ENCODE measurements around the gene SIGLEC10. TPM values are rescaled to one million over a fixed set of nuclear protein-coding genes. Genes with fewer than 3 reads are reported as not detected.
A peak's percentile ranks its signal among the peaks of the same experiment; 100 is the strongest.
"Not testable (repeated sequence)": the region's sequence is repeated elsewhere in the genome, so short reads cannot be mapped to it uniquely, and the experiment has no call there.

Gene SIGLEC10
- total RNA-seq, 1 experiment from 2014 or later = not detected

GRCh38 chr19:51422053-51422448 lies 4.6 kb upstream of the SIGLEC10 start:
- POLR2A ChIA-PET = no interaction called here
- TF ChIP-seq, protein P1, sequence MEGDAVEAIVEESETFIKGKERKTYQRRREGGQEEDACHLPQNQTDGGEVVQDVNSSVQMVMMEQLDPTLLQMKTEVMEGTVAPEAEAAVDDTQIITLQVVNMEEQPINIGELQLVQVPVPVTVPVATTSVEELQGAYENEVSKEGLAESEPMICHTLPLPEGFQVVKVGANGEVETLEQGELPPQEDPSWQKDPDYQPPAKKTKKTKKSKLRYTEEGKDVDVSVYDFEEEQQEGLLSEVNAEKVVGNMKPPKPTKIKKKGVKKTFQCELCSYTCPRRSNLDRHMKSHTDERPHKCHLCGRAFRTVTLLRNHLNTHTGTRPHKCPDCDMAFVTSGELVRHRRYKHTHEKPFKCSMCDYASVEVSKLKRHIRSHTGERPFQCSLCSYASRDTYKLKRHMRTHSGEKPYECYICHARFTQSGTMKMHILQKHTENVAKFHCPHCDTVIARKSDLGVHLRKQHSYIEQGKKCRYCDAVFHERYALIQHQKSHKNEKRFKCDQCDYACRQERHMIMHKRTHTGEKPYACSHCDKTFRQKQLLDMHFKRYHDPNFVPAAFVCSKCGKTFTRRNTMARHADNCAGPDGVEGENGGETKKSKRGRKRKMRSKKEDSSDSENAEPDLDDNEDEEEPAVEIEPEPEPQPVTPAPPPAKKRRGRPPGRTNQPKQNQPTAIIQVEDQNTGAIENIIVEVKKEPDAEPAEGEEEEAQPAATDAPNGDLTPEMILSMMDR (IDR thresholded peaks at IDR 0.05; ENCODE audit: insufficient read depth in 1 of 2, low read depth in 1 of 2, low read length in 1 of 2, severe bottlenecking in 1 of 2, unreplicated experiment in 1 of 2) = peak; percentile 98 to 99
- no peaks in the 10 kb centered on the region for H3K9me3 ChIP-seq
- no peaks in the 10 kb centered on the region for H3K9me3 Mint-ChIP-seq (ENCODE audit: unreplicated experiment)
- DNase-seq = peak; percentile 87 to 94
- CTCF ChIA-PET = interaction anchor here (0.5 to 1.9 kb wide), 10 partner anchors 9 to 356 kb away, joined by 3 to 21 read pairs (median 5); no protein-coding TSS in a partner anchor
- H3K27me3 ChIP-seq (replicated peaks; ENCODE audit: control insufficient read depth, insufficient read depth, low read length) = no peaks in the 10 kb centered on the region
- no peak overlapping the region for H3K4me3 Mint-ChIP-seq (ENCODE audit: unreplicated experiment)
- intact Hi-C loops (cut with micrococcal nuclease; ENCODE audit: unreplicated experiment) = loop anchor here (1.0 kb wide), 1 partner anchor 235 kb away; no protein-coding TSS in a partner anchor
- BruUV-seq (replicated peaks) = no TSS peak
- peaks cover 3% of the 10 kb centered on the region for H3K27me3 Mint-ChIP-seq (ENCODE audit: insufficient read depth, unreplicated experiment)
- H3K4me1 ChIP-seq = no peaks in the 10 kb centered on the region
- H3K36me3 ChIP-seq (ENCODE audit: control insufficient read depth, insufficient read depth, low read length) = no peaks in the 10 kb centered on the region
- H3K4me1 Mint-ChIP-seq (ENCODE audit: low read depth, unreplicated experiment) = no peaks in the 10 kb centered on the region
- H3K36me3 Mint-ChIP-seq (ENCODE audit: insufficient read depth, unreplicated experiment) = no peaks in the 10 kb centered on the region
- H3K27ac Mint-ChIP-seq (ENCODE audit: unreplicated experiment) = no peak overlapping the region
- no peak overlapping the region for H3K4me3 ChIP-seq (ENCODE audit: low read depth, low read length)

- Histone ChIP-seq H3K36me3 (ENCODE audit: control insufficient read depth, insufficient read depth, low read length) (no peaks in the 10 kb centered on the region), H3K9me3 (no peaks in the 10 kb centered on the region), H3K27me3 (replicated peaks; ENCODE audit: control insufficient read depth, insufficient read depth, low read length) (no peaks in the 10 kb centered on the region), H3K4me1 (no peaks in the 10 kb centered on the region), H3K4me3 (ENCODE audit: low read depth, low read length) (no peak overlapping the region)
- H3K4me1 Mint-ChIP-seq (ENCODE audit: low read depth, unreplicated experiment) = no peaks in the 10 kb centered on the region
- no peaks in the 10 kb centered on the region for H3K36me3 Mint-ChIP-seq (ENCODE audit: insufficient read depth, unreplicated experiment)
- H3K4me3 Mint-ChIP-seq (ENCODE audit: unreplicated experiment) = no peak overlapping the region
- H3K9me3 Mint-ChIP-seq (ENCODE audit: unreplicated experiment) = no peaks in the 10 kb centered on the region
- POLR2A ChIA-PET = no interaction called here
- DNase-seq = no peak
- intact Hi-C loops (cut with micrococcal nuclease; ENCODE audit: unreplicated experiment) = loop anchor here (1.0 kb wide), 1 partner anchor 236 kb away; no protein-coding TSS in a partner anchor
- peaks cover 6% of the 10 kb centered on the region for H3K27me3 Mint-ChIP-seq (ENCODE audit: insufficient read depth, unreplicated experiment)
- TF ChIP-seq, protein P1 (IDR thresholded peaks at IDR 0.05; ENCODE audit: insufficient read depth in 1 of 2, low read depth in 1 of 2, low read length in 1 of 2, severe bottlenecking in 1 of 2, unreplicated experiment in 1 of 2) = no peak
- CTCF ChIA-PET = interaction anchor here (0.5 to 1.9 kb wide), 10 partner anchors 10 to 356 kb away, joined by 3 to 21 read pairs (median 5); no protein-coding TSS in a partner anchor
- H3K27ac Mint-ChIP-seq (ENCODE audit: unreplicated experiment) = no peak overlapping the region
- BruUV-seq (replicated peaks) = no TSS peak
These were observed 4.0 kb upstream of the SIGLEC10 start for GRCh38 chr19:51421229-51422052.

DNA sequence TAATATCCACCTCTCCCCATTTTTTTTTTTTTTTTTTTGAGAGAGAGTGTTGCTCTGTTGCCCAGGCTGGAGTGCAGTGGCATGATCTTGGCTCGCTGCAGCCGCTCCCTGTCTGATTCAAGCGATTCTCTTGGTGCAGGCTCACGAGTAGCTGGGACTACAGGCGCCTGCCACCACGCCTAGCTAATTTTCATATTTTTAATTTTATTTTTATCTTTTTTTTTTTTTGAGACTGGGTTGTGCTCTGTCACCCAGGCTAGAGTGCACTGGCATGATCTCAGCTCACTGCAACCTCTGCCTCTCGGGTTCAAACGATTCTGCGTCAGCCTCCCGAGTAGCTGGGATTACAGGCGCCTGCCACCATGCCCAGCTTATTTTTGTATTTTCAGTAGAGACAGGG lies 3.1 kb upstream of the SIGLEC10 start:
- H3K4me3 Mint-ChIP-seq (ENCODE audit: unreplicated experiment); H3K4me1 Mint-ChIP-seq (ENCODE audit: low read depth, unreplicated experiment); H3K9me3 ChIP-seq; H3K27me3 Mint-ChIP-seq (ENCODE audit: insufficient read depth, unreplicated experiment); POLR2A ChIA-PET; H3K27me3 ChIP-seq (replicated peaks; ENCODE audit: control insufficient read depth, insufficient read depth, low read length); DNase-seq; H3K4me1 ChIP-seq; intact Hi-C loops (cut with micrococcal nuclease; ENCODE audit: unreplicated experiment); H3K36me3 ChIP-seq (ENCODE audit: control insufficient read depth, insufficient read depth, low read length); H3K9me3 Mint-ChIP-seq (ENCODE audit: unreplicated experiment); H3K27ac Mint-ChIP-seq (ENCODE audit: unreplicated experiment); BruUV-seq (replicated peaks); H3K36me3 Mint-ChIP-seq (ENCODE audit: insufficient read depth, unreplicated experiment); H3K4me3 ChIP-seq (ENCODE audit: low read depth, low read length): not testable (repeated sequence)
- CTCF ChIA-PET = interaction anchor here (0.7 kb wide), 1 partner anchor 59 kb away, joined by 3 read pairs; no protein-coding TSS in a partner anchor
